HG03175 (cell line): ENCODE results near the gene TRIP12.
"Not testable (repeated sequence)": the region's sequence is repeated elsewhere in the genome, so short reads cannot be mapped to it uniquely, and the experiment has no call there.

ENCODE experiments used
- ATAC-seq: cut with Tn5 transposase; IDR thresholded peaks from one replicate; pipeline ENCODE4 v1.9.1; 2021; ENCODE audit warnings: mild to moderate bottlenecking, moderate library complexity; ENCODE audit not compliant: unreplicated experiment

TRIP12 gene

GRCh38 chr2:229921892-229922448, at the start of gene TRIP12:
Gene TRIP12 (minus strand): TSS chr2:229922009. CDS start chr2:229880079, 41,930 bp downstream.
- peak; percentile 70 for ATAC-seq

GRCh38 chr2:229971298-229971790, 49.5 kb upstream of the TRIP12 start:
- ATAC-seq: no peak

GRCh38 chr2:229970406-229970805, 48.6 kb upstream of the TRIP12 start:
- ATAC-seq: no peak

GRCh38 chr2:229969921-229970320, 48.1 kb upstream of the TRIP12 start:
- ATAC-seq: no peak

GRCh38 chr2:229963596-229963995, 41.8 kb upstream of the TRIP12 start:
- not testable (repeated sequence) for ATAC-seq

- no peak for ATAC-seq
These were observed 34.7 kb upstream of the TRIP12 start for GRCh38 chr2:229956491-229956890.

GRCh38 chr2:229955663-229956062, 33.9 kb upstream of the TRIP12 start:
- no peak for ATAC-seq

GRCh38 chr2:229952256-229952835, 30.5 kb upstream of the TRIP12 start:
- ATAC-seq: no peak

GRCh38 chr2:229947544-229947943, 25.7 kb upstream of the TRIP12 start:
- peak; percentile 49 for ATAC-seq

- no peak for ATAC-seq
These were observed 24.2 kb upstream of the TRIP12 start for GRCh38 chr2:229945975-229946374.

- no peak for ATAC-seq
These were observed 22.1 kb upstream of the TRIP12 start for GRCh38 chr2:229943770-229944449.

- ATAC-seq: no peak
These were observed 21.4 kb upstream of the TRIP12 start for GRCh38 chr2:229943171-229943570.

- ATAC-seq: no peak
These were observed 20.9 kb upstream of the TRIP12 start for GRCh38 chr2:229942671-229943070.

GRCh38 chr2:229937537-229937936, 15.7 kb upstream of the TRIP12 start:
- ATAC-seq: no peak

GRCh38 chr2:229931241-229931640, 9.4 kb upstream of the TRIP12 start:
- no peak for ATAC-seq

- ATAC-seq: no peak
These were observed 8.8 kb upstream of the TRIP12 start for GRCh38 chr2:229930656-229931055.

GRCh38 chr2:229927817-229928321, 6.1 kb upstream of the TRIP12 start:
- ATAC-seq: no peak

- ATAC-seq: no peak
These were observed 3.4 kb upstream of the TRIP12 start for GRCh38 chr2:229925201-229925600.

- not testable (repeated sequence) for ATAC-seq
These were observed 2.7 kb upstream of the TRIP12 start for GRCh38 chr2:229924541-229924940.

- peak; percentile 75 for ATAC-seq
These were observed 909 bp upstream of the TRIP12 start, which contains the start of gene FBXO36 for GRCh38 chr2:229922449-229923386. Gene FBXO36 (plus strand): TSS chr2:229922503. CDS start chr2:229922514, 11 bp downstream.
